Measurements from ENCODE around the gene SLC6A5. TPM values are rescaled to one million over a fixed set of nuclear protein-coding genes. Genes with fewer than 3 reads are reported as not detected.
A peak's percentile ranks its signal among the peaks of the same experiment; 100 is the strongest.

The SLC6A5 gene
- total and polyA plus RNA-seq, 10 of the 15 experiments (the other 5 are each of a cell fraction or from before 2014, with no cell fraction given): 0.01 TPM; not detected in 9

DNA sequence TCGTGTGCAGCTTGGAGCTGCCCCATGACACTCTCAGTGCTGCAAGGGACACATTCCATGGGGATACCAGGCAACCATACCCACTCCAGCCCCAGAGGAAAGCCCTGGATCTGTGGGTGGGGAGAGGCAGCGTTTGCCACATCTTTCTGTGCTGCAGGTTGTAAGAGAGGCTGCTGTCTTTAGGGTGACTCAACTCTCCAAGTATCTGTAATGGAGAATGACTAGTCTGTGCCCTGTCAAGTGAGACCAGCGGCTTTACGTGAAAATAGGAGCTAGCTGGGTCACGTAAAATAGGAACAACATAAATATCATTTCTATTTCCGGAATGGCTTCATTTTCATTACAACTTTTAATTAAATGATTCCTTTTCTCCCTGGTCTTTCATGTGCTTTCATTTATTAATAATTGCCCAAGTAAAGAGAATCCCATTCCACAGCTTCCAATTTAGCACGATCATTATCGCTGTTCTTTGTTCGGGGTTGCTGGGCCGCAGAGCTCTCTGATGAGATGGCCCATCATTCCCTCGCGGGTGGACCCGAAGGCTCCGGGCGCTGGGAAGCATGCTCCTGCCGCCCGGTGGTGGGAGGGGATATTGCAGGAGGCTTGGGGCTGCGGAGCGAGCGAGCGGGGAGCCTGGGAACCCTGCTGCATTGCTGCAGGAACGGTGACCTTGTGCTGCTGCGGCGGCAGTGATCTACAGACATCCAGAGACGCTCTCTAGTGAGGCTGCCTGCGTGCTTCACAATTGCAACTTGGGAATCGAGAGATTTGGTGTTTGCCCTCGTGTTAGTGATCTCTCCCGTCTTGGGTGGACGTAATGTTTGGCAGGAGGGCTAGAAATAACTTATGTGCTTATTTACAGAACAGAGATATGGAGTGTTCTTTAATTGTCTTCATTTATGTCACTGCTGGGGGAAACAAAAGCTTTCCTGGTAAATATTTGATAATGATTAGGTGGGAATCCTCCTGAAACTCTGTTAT, 10.6 kb downstream of the SLC6A5 start (continued):
- TF ChIP-seq POLR2A (IDR thresholded peaks at IDR 0.05; ENCODE audit: low read depth, low read length) (no peak), ZNF24 (IDR thresholded peaks at IDR 0.05) (peak; percentile 49; the same call in 1 of the 2 replicates), POU2F2 (IDR thresholded peaks at IDR 0.05; ENCODE audit: borderline replicate concordance, low read depth, low read length) (peak; percentile 52; the same call in 1 of the 3 replicates), YY1 (IDR thresholded peaks at IDR 0.05; ENCODE audit: low read depth, low read length) (peak; percentile 69)
- TF ChIP-seq, protein P1, sequence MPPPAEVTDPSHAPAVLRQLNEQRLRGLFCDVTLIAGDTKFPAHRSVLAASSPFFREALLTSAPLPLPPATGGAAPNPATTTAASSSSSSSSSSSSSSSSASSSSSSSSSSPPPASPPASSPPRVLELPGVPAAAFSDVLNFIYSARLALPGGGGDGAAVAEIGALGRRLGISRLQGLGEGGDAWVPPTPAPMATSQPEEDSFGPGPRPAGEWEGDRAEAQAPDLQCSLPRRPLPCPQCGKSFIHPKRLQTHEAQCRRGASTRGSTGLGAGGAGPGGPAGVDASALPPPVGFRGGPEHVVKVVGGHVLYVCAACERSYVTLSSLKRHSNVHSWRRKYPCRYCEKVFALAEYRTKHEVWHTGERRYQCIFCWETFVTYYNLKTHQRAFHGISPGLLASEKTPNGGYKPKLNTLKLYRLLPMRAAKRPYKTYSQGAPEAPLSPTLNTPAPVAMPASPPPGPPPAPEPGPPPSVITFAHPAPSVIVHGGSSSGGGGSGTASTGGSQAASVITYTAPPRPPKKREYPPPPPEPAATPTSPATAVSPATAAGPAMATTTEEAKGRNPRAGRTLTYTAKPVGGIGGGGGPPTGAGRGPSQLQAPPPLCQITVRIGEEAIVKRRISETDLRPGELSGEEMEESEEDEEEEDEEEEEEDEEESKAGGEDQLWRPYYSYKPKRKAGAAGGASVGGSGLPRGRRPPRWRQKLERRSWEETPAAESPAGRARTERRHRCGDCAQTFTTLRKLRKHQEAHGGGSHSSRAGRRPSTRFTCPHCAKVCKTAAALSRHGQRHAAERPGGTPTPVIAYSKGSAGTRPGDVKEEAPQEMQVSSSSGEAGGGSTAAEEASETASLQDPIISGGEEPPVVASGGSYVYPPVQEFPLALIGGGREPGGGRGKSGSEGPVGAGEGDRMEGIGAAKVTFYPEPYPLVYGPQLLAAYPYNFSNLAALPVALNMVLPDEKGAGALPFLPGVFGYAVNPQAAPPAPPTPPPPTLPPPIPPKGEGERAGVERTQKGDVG (CRISPR knock-in tag; IDR thresholded peaks at IDR 0.05): no peak
- TF ChIP-seq, protein P2, sequence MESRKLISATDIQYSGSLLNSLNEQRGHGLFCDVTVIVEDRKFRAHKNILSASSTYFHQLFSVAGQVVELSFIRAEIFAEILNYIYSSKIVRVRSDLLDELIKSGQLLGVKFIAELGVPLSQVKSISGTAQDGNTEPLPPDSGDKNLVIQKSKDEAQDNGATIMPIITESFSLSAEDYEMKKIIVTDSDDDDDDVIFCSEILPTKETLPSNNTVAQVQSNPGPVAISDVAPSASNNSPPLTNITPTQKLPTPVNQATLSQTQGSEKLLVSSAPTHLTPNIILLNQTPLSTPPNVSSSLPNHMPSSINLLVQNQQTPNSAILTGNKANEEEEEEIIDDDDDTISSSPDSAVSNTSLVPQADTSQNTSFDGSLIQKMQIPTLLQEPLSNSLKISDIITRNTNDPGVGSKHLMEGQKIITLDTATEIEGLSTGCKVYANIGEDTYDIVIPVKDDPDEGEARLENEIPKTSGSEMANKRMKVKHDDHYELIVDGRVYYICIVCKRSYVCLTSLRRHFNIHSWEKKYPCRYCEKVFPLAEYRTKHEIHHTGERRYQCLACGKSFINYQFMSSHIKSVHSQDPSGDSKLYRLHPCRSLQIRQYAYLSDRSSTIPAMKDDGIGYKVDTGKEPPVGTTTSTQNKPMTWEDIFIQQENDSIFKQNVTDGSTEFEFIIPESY (IDR thresholded peaks at IDR 0.05): no peak

All from GM12878 (cell line).